ENCODE data around the gene ADCYAP1R1.

The ADCYAP1R1 gene

DNA sequence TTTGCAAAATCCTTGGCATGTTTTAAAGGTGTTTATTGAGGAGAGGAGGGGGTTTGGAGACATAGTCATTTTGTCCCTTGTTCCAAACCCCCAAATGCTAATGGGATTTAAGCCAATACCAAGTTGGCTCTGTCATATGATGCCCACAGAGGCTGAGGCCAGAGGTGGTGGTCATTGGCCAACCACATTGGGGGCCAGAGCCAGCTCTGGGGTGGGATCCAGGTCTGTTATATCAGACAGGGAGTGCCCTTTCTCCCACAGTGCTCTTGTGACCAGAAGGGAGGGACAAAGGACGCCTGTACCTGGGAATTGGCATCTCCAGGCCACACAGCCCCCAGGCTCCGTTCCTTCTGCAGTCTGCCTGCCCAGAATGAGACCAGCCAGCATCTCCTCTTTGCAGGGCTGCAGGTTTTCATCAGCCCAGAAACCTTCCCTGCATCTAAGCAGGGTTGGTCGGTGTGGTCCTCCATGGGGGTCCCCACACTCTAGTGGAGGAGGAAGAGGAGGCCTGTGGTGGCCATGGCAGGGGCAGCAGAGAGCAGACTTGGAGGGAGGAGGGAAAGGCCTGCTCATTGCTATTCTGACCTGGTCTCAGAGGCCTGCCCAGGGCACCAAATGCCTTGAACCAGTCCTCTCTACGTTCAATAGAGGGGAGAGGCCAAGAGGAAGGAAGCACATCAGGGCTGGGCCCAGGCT is 17.9 kb downstream of the ADCYAP1R1 start:
- Histone ChIP-seq H3K4me3 (ENCODE audit: low read length) (no peak overlapping the region), H3K27me3 (ENCODE audit: insufficient read depth, low read length) (no peaks in the 10 kb centered on the region), H3K4me1 (ENCODE audit: insufficient read depth, low read length) (no peaks in the 10 kb centered on the region), H3K27ac (ENCODE audit: low read depth, low read length) (no peak overlapping the region), H3K9me3 (ENCODE audit: insufficient read depth, low read depth, low read length) (no peaks in the 10 kb centered on the region), H3K9ac (ENCODE audit: low read depth, low read length) (no peak overlapping the region), H3K36me3 (ENCODE audit: insufficient read depth, low read length) (no peaks in the 10 kb centered on the region)
- whole genome bisulfite sequencing: 90% methylated on average over 4 of the region's 4 CpGs

DNA sequence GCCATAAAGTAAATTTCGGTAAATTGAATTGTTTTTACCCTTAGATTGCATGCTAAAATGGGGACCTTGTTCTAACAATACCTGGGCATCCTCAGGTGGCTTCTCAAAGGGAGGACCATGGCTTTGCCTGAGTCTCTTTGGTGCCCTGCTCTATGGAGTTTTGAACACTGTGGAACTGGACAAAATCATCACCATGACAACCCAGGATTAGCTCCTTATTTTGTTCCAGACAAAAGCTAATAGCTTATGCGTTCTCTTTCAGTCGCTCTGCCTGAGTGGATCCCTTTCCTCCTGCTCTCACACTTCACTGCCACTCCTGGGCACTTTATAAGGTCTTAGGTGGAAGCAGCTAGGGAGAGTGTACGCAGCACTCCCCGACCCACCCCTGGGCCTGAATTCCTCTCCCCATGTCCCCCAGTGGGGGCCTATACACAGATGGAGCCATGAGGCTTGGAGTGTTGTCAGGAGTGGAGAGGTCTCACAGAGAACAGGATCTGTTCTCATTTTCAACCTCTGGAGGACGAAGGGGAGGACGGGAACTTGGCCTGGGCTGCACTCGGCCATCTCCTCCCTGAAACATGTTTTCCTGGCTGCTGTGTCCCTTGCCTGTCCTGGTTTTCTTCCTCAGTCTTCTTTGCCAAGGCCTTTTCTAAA is 19.0 kb downstream of the ADCYAP1R1 start:
- Histone ChIP-seq H3K9ac (ENCODE audit: low read depth, low read length) (no peak overlapping the region), H3K36me3 (ENCODE audit: insufficient read depth, low read length) (no peaks in the 10 kb centered on the region), H3K9me3 (ENCODE audit: insufficient read depth, low read depth, low read length) (no peaks in the 10 kb centered on the region), H3K4me3 (ENCODE audit: low read length) (no peak overlapping the region), H3K27me3 (ENCODE audit: insufficient read depth, low read length) (no peaks in the 10 kb centered on the region), H3K4me1 (ENCODE audit: insufficient read depth, low read length) (no peaks in the 10 kb centered on the region), H3K27ac (ENCODE audit: low read depth, low read length) (no peak overlapping the region)
- WGBS: 95% methylated on average over 6 of the region's 8 CpGs

DNA sequence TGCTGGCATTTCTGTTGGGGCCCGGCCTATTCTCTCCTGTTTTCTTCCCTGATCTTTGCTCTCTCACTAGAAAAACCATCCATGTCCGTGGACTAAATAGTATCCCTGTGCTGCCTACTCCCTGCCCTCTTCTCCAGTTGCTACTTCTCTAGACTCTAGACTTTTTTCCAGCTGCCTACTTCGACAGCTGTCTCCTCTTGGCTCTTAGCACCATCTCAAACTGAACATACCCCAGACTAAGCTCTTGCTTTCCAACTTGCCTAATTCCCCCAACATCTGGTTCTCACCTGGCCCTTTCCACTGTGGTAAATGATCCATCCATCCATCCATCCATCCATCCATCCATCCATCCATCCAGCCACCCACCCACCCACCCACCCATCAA is 19.5 kb downstream of the ADCYAP1R1 start:
- no peak overlapping the region for H3K27ac ChIP-seq (ENCODE audit: low read depth, low read length)
- no peaks in the 10 kb centered on the region for H3K4me1 ChIP-seq (ENCODE audit: insufficient read depth, low read length)
- 62% methylated on average over 3 of the region's 3 CpGs for WGBS
- no peaks in the 10 kb centered on the region for H3K36me3 ChIP-seq (ENCODE audit: insufficient read depth, low read length)
- no peaks in the 10 kb centered on the region for H3K27me3 ChIP-seq (ENCODE audit: insufficient read depth, low read length)
- H3K9ac ChIP-seq (ENCODE audit: low read depth, low read length): no peak overlapping the region
- H3K9me3 ChIP-seq (ENCODE audit: insufficient read depth, low read depth, low read length): no peaks in the 10 kb centered on the region
- H3K4me3 ChIP-seq (ENCODE audit: low read length): no peak overlapping the region

DNA sequence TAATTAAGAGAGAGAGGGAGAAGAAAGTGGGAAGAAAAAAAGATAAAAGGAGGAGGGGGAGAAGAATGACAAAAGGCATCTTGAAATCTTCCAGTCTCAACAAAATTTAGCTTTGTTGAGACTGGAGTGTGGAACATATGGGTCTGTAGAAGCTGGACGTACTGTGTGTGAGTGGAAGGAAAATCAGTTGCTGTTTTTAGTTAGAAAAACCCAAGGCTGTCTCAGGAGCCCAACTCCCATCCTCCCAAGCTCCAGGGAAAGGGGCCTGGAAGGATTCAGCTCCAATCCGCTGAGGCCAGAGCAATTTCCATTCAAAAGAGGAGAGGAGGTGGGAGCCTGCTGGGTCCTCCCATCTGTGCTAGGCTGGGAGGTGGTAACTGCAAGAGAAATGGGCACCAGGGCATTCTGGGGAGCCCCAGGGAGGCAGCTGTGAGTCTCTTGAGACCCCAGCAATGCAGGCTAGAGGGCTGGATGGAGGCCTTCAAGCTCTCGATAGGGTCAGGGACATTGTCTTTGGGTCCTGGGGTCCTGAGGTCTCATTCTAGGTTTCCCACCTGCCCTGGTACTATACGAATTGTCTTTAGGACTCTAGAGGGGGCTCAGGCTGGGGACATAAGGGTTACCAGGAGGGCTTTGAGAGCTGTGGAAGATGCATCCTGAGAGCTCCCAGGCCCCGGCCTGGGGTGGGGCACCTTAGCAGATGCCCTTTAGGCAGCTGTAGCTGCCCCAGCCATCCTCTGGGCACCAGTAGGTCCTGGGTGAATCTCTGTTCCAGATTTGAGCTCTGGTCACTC is 21.4 kb downstream of the ADCYAP1R1 start:
- Histone ChIP-seq H3K4me3 (ENCODE audit: low read length) (no peak overlapping the region), H3K9me3 (ENCODE audit: insufficient read depth, low read depth, low read length) (no peaks in the 10 kb centered on the region), H3K27ac (ENCODE audit: low read depth, low read length) (no peak overlapping the region), H3K27me3 (ENCODE audit: insufficient read depth, low read length) (no peaks in the 10 kb centered on the region), H3K36me3 (ENCODE audit: insufficient read depth, low read length) (no peaks in the 10 kb centered on the region), H3K9ac (ENCODE audit: low read depth, low read length) (no peak overlapping the region), H3K4me1 (ENCODE audit: insufficient read depth, low read length) (no peaks in the 10 kb centered on the region)
- 80% methylated on average over 5 of the region's 5 CpGs for WGBS

DNA sequence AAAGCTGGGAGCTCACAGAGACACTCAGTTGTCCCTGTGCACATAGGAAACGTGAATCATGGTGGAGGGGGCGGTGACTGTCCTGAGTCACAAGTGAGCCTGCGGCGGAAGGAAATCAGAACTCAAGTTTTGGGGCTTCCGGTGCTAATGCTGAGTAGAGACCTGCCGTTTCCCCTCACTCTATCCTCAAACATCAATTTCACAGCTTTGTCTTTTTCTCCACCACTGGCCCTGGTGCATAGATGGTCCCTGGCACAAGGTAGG is 21.9 kb downstream of the ADCYAP1R1 start:
- Histone ChIP-seq H3K9me3 (ENCODE audit: insufficient read depth, low read depth, low read length) (no peaks in the 10 kb centered on the region), H3K36me3 (ENCODE audit: insufficient read depth, low read length) (no peaks in the 10 kb centered on the region), H3K27ac (ENCODE audit: low read depth, low read length) (no peak overlapping the region), H3K4me1 (ENCODE audit: insufficient read depth, low read length) (no peaks in the 10 kb centered on the region), H3K27me3 (ENCODE audit: insufficient read depth, low read length) (no peaks in the 10 kb centered on the region), H3K9ac (ENCODE audit: low read depth, low read length) (no peak overlapping the region), H3K4me3 (ENCODE audit: low read length) (no peak overlapping the region)
- WGBS: 96% methylated on average over 6 of the region's 6 CpGs

DNA sequence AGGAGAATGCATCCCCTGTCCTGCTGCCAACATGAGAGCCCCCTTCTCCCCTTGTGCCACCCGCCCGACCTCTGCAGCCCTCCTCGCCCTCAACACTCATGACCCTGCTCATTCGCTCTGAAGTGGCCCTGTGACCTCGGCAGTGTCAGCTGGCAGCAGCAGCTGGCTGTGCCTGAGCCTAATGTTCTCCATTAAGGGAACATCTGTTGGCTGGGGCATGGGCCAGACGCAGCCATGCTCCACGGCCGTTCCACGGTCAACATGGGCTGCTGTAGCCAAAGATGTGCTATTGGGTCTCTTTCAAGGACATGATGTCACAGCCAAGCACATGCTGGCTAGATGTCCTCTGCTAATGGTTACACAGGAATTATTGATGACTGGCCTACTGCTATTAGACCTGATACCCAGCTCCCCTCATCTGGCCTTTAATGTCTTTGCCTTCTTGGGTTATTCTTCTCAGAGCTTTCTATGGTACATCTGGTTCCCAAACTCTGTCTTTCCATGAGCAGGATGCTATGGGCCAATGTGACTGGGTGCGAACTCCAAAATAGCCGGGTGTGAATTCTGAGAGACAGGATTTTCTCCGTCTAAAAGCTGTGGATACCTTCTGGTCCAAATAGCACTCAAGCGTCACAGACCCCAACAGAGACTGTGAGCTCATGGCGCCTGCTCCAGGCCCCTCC is 22.4 kb downstream of the ADCYAP1R1 start:
- H3K9ac ChIP-seq (ENCODE audit: low read depth, low read length): no peak overlapping the region
- H3K4me3 ChIP-seq (ENCODE audit: low read length): no peak overlapping the region
- no peaks in the 10 kb centered on the region for H3K36me3 ChIP-seq (ENCODE audit: insufficient read depth, low read length)
- H3K27ac ChIP-seq (ENCODE audit: low read depth, low read length): no peak overlapping the region
- no peaks in the 10 kb centered on the region for H3K9me3 ChIP-seq (ENCODE audit: insufficient read depth, low read depth, low read length)
- H3K27me3 ChIP-seq (ENCODE audit: insufficient read depth, low read length): no peaks in the 10 kb centered on the region
- 96% methylated on average over 14 of the region's 14 CpGs for WGBS
- no peaks in the 10 kb centered on the region for H3K4me1 ChIP-seq (ENCODE audit: insufficient read depth, low read length)

DNA sequence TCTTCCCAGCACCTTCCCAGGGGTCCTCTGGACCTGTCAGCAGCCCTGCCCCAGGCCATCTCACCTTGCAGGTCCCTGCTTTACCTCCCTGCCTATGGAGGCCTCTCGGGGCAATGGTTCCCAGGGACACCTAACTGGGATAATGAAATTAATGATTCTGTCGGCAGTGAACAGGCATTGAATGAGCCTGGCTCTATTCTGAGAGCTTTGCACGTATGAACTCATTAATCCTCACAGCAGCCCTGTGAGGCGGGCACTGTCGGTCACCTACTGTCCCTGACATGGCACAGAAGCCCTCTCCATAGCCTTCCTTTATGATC is 22.9 kb downstream of the ADCYAP1R1 start:
- no peak overlapping the region for H3K27ac ChIP-seq (ENCODE audit: low read depth, low read length)
- H3K4me3 ChIP-seq (ENCODE audit: low read length): no peak overlapping the region
- H3K27me3 ChIP-seq (ENCODE audit: insufficient read depth, low read length): no peaks in the 10 kb centered on the region
- H3K9me3 ChIP-seq (ENCODE audit: insufficient read depth, low read depth, low read length): no peaks in the 10 kb centered on the region
- no peak overlapping the region for H3K9ac ChIP-seq (ENCODE audit: low read depth, low read length)
- 93% methylated on average over 5 of the region's 5 CpGs for WGBS
- H3K36me3 ChIP-seq (ENCODE audit: insufficient read depth, low read length): no peaks in the 10 kb centered on the region
- no peaks in the 10 kb centered on the region for H3K4me1 ChIP-seq (ENCODE audit: insufficient read depth, low read length)

DNA sequence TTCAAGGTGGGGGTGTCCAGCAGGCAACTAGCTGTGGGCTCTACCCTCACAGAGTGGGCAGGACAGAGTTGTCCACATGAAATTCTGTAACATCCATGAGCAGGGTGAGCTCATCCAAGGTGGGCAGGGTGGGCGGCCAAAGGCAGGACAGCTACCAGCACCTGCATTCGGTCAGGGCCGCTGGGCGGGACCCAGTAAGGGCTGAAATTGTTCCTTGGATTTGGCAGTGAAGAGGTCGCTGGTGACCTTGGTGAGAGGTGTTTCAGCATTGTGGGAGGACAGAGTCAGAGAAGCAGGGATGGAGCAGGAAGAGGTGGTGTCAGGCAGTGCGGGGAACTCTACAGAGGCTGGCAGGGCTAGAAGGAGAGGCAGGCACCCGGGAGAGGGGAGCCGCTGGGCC is 23.9 kb downstream of the ADCYAP1R1 start:
- Histone ChIP-seq H3K9ac (ENCODE audit: low read depth, low read length) (no peak overlapping the region), H3K36me3 (ENCODE audit: insufficient read depth, low read length) (no peaks in the 10 kb centered on the region), H3K27me3 (ENCODE audit: insufficient read depth, low read length) (no peaks in the 10 kb centered on the region), H3K9me3 (ENCODE audit: insufficient read depth, low read depth, low read length) (no peaks in the 10 kb centered on the region), H3K4me1 (ENCODE audit: insufficient read depth, low read length) (no peaks in the 10 kb centered on the region), H3K4me3 (ENCODE audit: low read length) (no peak overlapping the region), H3K27ac (ENCODE audit: low read depth, low read length) (no peak overlapping the region)
- WGBS: 92% methylated on average over 8 of the region's 8 CpGs

DNA sequence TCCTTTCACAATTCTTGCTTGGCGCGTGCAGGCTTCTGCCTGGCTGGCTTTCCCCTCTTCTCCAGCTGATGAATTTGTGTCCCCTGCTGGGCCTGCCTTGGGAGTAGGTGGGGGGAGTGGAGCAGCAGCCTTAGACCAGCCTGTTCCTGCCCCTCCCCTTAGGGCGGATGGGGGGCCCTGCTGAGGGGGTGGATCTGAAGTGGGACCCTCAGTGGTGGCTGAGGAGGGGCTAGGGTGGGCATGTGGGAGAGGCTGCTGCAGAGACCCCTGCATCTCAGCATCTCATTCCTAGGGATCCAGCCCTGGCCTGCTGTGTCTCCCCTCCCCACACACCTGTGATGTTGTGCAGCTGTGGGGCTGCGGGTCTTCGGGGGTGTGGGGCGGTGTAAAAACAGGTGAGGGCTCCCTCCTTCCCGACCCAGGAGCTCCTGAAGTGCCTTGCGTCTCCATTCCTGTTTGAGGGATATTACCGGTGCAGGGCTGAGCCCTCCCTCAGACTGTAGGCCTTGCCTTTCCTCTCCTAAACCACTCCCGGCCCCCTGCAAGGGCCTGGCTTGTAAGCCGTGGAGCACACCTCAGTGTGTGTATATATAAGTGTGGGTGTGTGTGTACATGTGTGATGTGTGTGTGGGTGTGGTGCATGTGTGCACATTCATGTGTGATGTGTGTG is 24.7 kb downstream of the ADCYAP1R1 start:
- Histone ChIP-seq H3K4me3 (ENCODE audit: low read length) (no peak overlapping the region), H3K27me3 (ENCODE audit: insufficient read depth, low read length) (no peaks in the 10 kb centered on the region), H3K9ac (ENCODE audit: low read depth, low read length) (no peak overlapping the region), H3K4me1 (ENCODE audit: insufficient read depth, low read length) (no peaks in the 10 kb centered on the region), H3K27ac (ENCODE audit: low read depth, low read length) (no peak overlapping the region), H3K36me3 (ENCODE audit: insufficient read depth, low read length) (no peaks in the 10 kb centered on the region), H3K9me3 (ENCODE audit: insufficient read depth, low read depth, low read length) (no peaks in the 10 kb centered on the region)
- 90% methylated on average over 11 of the region's 11 CpGs for WGBS

DNA sequence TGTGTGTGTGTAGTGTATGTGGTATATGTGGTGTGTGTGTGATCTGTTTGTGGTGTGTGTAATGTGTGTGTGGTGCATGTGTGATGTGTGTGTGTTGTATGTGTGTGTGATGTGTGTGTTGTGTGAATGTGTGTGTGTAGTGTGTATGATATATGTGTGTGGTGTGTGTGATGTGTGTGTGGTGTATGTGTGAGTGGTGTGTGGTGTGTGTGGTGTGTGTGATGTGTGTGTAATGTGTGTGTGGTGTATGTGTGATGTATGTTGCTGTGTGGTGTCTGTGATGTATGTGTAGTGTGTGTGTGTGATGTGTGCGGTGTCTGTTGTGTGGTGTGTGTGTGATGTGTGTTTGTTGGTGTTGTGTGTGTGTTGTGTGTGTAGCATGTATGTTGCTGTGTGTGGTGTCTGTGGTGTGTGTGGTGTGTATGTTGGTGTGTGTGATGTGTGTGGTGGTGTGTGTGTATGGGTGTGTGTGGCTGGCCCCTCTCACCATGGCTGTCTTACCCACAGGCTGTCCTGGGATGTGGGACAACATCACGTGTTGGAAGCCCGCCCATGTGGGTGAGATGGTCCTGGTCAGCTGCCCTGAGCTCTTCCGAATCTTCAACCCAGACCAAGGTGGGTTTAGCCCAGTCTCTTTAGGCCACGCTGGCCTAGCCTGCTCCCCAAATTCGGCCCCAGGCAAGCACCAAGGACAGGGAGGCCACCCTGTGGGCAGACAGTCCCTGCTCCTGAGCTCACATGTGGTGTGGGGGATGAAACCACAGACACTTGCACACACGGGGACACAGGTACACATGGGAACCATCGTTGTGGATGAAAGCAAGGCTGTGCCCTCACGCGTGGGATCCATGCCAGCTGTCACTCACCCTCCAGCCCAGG is 25.6 kb downstream of the ADCYAP1R1 start:
- Histone ChIP-seq H3K27me3 (ENCODE audit: insufficient read depth, low read length) (no peaks in the 10 kb centered on the region), H3K27ac (ENCODE audit: low read depth, low read length) (no peak overlapping the region), H3K4me3 (ENCODE audit: low read length) (no peak overlapping the region), H3K4me1 (ENCODE audit: insufficient read depth, low read length) (no peaks in the 10 kb centered on the region), H3K36me3 (ENCODE audit: insufficient read depth, low read length) (no peaks in the 10 kb centered on the region), H3K9ac (ENCODE audit: low read depth, low read length) (no peak overlapping the region), H3K9me3 (ENCODE audit: insufficient read depth, low read depth, low read length) (no peaks in the 10 kb centered on the region)
- 94% methylated on average over 10 of the region's 10 CpGs for WGBS

Data from HUES64 (cell line).